DND-41 (cell line): ENCODE results near the gene LIPF.

Source experiments
- ATAC-seq: fragments of 200-7000 bp; cut with Tn5 transposase; 3 replicates; pipeline ENCODE4 v1.9.1; 2021; ENCODE audit warnings: low read depth; ENCODE audit not compliant: insufficient read depth
- DNase-seq: peaks from one replicate; pipeline ENCODE4 v3.0.0-alpha.2; 2020
- H2AFZ ChIP-seq: 2 replicates; pipeline ENCODE4 v1.6.0; 2012; ENCODE audit warnings: low read depth, low read length
- H3K27ac ChIP-seq: 2 replicates; pipeline ENCODE4 v1.5.1; 2012; ENCODE audit warnings: low read length, inconsistent platforms
- H3K27me3 ChIP-seq: fragments of 200-600 bp; sonication (generic); 2 replicates; pipeline ENCODE4 v1.6.0; 2012; ENCODE audit warnings: low read length, mild to moderate bottlenecking, inconsistent platforms; ENCODE audit not compliant: insufficient read depth, poor library complexity
- H3K36me3 ChIP-seq: 2 replicates; pipeline ENCODE4 v1.5.1; 2012; ENCODE audit warnings: low read length, inconsistent platforms; ENCODE audit not compliant: insufficient read depth
- H3K4me1 ChIP-seq: 2 replicates; pipeline ENCODE4 v1.5.1; 2012; ENCODE audit warnings: mild to moderate bottlenecking, low read length; ENCODE audit not compliant: insufficient read depth
- H3K4me2 ChIP-seq: 2 replicates; pipeline ENCODE4 v1.6.0; 2012; ENCODE audit warnings: mild to moderate bottlenecking, moderate library complexity, low read length, inconsistent platforms; ENCODE audit not compliant: insufficient read depth
- H3K4me3 ChIP-seq, 2 experiments: fragments of 200-600 bp in 1 of 2; shearing (Covaris generic) in 1 of 2; 2 replicates each; pipeline ENCODE4 v1.5.1; 2012 to 2016; ENCODE audit warnings: inconsistent platforms in 2 of 2, low read length in 2 of 2, mild to moderate bottlenecking in 2 of 2, low read depth in 1 of 2, moderate library complexity in 1 of 2
- H3K79me2 ChIP-seq: 2 replicates; pipeline ENCODE4 v1.6.0; 2012; ENCODE audit warnings: low read length, inconsistent platforms; ENCODE audit not compliant: insufficient read depth
- H3K9ac ChIP-seq: 2 replicates; pipeline ENCODE4 v1.6.0; 2012; ENCODE audit warnings: low read depth, mild to moderate bottlenecking, inconsistent platforms, low read length, moderate library complexity
- H3K9me3 ChIP-seq: 2 replicates; pipeline ENCODE4 v1.5.1; 2012; ENCODE audit warnings: low read length, moderate library complexity, mild to moderate bottlenecking, inconsistent platforms; ENCODE audit not compliant: insufficient read depth, severe bottlenecking
- H4K20me1 ChIP-seq: 2 replicates; pipeline ENCODE4 v1.6.0; 2012; ENCODE audit warnings: low read length; ENCODE audit not compliant: insufficient read depth
- EZH2 ChIP-seq: IDR thresholded peaks from 3 replicates; pipeline ENCODE4 v1.6.1; 2012; ENCODE audit warnings: borderline replicate concordance, low read depth, mild to moderate bottlenecking, moderate library complexity, low read length, inconsistent platforms; ENCODE audit not compliant: severe bottlenecking
- TF ChIP-seq, protein P1 (sequence below): IDR thresholded peaks from 2 replicates; pipeline ENCODE4 v1.5.1; 2012; ENCODE audit warnings: borderline replicate concordance, low read length, moderate library complexity, mild to moderate bottlenecking; ENCODE audit not compliant: poor library complexity, severe bottlenecking; ENCODE audit errors: extremely low read depth

LIPF gene

DNA sequence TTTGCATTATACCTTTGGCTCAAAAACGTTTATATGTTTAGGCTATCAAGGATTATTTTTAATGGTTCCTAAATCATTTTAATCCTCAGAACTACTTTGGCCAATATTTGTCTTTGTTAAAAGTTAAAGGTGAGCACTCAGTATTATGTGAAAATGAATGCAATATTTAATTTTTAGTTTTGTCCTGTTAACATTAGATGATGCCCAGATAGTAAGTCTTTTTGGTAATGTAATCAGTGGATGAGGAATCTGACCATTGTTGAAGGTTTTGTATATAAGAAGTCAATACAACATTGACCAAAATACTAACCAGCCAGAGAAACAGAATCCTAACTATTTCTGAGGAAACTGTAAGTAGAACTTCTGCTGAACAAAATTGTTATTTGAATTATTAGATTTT lies at the start of gene LIPF:
TSS of gene LIPF (plus strand) at position 301 of the 400 bp plus-strand sequence. CDS start 2,856 bp downstream, outside the sequence.
- H3K4me3 ChIP-seq = no peak within 1 kb of the TSS
- ATAC-seq (no peak), DNase-seq (no peak)
- no peaks in the 10 kb centered on the region for H3K27me3 ChIP-seq
- no peaks in the 10 kb centered on the region for H3K79me2 ChIP-seq
- no peak for TF ChIP-seq EZH2
- TF ChIP-seq, protein P1, sequence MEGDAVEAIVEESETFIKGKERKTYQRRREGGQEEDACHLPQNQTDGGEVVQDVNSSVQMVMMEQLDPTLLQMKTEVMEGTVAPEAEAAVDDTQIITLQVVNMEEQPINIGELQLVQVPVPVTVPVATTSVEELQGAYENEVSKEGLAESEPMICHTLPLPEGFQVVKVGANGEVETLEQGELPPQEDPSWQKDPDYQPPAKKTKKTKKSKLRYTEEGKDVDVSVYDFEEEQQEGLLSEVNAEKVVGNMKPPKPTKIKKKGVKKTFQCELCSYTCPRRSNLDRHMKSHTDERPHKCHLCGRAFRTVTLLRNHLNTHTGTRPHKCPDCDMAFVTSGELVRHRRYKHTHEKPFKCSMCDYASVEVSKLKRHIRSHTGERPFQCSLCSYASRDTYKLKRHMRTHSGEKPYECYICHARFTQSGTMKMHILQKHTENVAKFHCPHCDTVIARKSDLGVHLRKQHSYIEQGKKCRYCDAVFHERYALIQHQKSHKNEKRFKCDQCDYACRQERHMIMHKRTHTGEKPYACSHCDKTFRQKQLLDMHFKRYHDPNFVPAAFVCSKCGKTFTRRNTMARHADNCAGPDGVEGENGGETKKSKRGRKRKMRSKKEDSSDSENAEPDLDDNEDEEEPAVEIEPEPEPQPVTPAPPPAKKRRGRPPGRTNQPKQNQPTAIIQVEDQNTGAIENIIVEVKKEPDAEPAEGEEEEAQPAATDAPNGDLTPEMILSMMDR = no peak
- H3K4me2 ChIP-seq = no peak within 1 kb of the TSS
- H4K20me1 ChIP-seq = no peaks in the 10 kb centered on the region
- no peak within 1 kb of the TSS for H3K9ac ChIP-seq
- no peaks in the 10 kb centered on the region for H3K4me1 ChIP-seq
- no peak within 1 kb of the TSS for H3K27ac ChIP-seq
- H3K9me3 ChIP-seq = no peaks in the 10 kb centered on the region
- H3K36me3 ChIP-seq = no peaks in the 10 kb centered on the region
- H2AFZ ChIP-seq = no peak within 1 kb of the TSS

DNA sequence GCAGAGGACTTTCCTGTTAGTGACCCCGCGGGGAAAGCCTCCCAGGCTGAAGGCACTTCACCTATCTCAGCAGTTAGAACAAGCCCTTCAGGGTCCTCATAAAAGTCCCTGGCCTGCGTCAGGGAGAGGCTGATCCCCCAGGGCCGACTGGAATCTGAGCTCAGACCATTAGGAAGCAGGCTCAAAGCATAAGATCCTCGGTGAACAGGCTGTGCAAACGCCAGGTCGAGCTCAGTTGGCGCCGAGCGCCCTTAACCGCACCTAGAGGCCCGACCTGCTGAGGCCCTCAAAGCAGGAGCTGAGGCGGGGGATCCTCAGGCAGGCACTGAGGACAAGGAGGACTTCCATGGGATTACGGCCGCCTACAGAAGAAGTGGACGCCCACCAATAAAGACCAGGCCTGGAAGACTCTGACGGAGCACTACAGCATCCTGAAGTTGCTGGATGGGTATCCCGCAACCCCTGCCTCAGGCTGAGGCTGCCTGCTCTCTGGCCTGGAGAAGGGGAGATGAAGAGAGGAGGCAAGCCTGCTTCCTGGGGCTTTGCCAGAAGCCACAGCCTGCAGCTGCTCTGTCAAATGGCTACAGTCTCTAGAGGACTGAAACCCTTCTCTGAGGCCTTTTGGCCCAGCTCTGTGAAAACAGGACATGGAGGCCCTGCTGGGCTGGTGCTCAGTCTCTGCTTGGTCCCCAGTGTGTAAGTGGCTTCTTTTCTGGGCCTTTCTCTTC lies 47.8 kb upstream of the LIPF start:
- Histone ChIP-seq H2AFZ (no peak overlapping the region; the same call in 1 of the 2 replicates), H3K4me2 (no peak overlapping the region), H3K9me3 (no peaks in the 10 kb centered on the region), H3K79me2 (no peaks in the 10 kb centered on the region), H3K27me3 (peaks cover 2% of the 10 kb centered on the region), H4K20me1 (no peaks in the 10 kb centered on the region), H3K36me3 (no peaks in the 10 kb centered on the region), H3K4me3 (no peak overlapping the region), H3K4me1 (no peaks in the 10 kb centered on the region), H3K27ac (no peak overlapping the region), H3K9ac (no peak overlapping the region)
- DNase-seq (peak; percentile 12), ATAC-seq (peak; percentile 50; the same call in 2 of the 3 replicates)
- no peak for TF ChIP-seq EZH2
- TF ChIP-seq, protein P1 = no peak

GRCh38 chr10:88617772-88618300 lies 46.4 kb upstream of the LIPF start:
- Histone ChIP-seq H3K27ac (no peak overlapping the region), H3K4me1 (no peaks in the 10 kb centered on the region), H3K79me2 (no peaks in the 10 kb centered on the region), H3K4me2 (no peak overlapping the region), H3K9ac (no peak overlapping the region), H4K20me1 (no peaks in the 10 kb centered on the region), H3K27me3 (peaks cover 10% of the 10 kb centered on the region), H3K4me3 (no peak overlapping the region), H3K9me3 (no peaks in the 10 kb centered on the region), H3K36me3 (no peaks in the 10 kb centered on the region), H2AFZ (no peak overlapping the region)
- no peak for DNase-seq
- no peak for ATAC-seq
- TF ChIP-seq, protein P1 = no peak
